ENCODE measurements around the gene ARID3C.
A peak's percentile ranks its signal among the peaks of the same experiment; 100 is the strongest.

Gene ARID3C

DNA sequence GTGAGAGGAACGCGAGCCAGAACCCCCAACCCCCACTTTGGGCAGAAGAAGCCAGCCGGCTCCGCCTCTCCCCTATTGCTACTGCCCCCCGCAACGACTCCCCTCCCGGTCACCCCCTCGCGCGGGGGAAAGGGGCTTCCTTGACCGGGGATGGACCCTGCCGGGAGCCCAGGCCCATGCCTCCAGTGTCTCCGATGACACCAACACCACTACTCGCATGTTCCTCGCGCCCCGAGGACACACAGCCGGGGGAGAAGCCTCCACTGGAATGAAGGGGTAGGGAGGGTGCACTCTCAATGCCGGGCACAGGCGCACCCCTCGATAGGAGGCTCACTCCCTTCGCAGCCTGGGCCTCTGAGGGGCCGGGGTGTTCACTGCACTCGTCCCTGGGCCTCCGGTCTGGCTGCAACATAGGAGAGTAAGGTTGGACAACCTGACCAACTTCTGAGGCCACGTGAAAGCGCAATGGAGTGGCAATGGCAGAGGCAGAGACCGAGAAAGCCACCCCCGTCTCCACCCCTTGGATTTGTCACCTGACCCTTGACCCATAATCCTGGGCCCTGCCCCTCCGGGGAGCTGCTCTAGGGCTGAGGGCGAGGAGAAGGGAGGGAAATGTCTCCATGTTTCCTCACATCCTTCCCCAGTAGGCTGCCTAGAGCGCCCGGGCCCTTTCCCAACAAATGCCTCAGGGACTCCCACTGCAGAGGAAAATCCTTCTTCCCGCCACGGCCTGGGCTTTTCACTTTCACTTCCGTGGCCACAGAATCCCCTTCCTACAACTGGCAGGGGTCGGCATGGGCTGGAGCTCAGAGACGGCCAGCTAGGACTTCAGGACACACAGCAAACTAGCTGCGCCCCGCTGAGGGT, 38.3 kb downstream of the ARID3C start:
- H3K4me1 ChIP-seq (ENCODE audit: insufficient read depth, low read length, poor library complexity, severe bottlenecking): peaks cover 11% of the 10 kb centered on the region
- no peaks in the 10 kb centered on the region for H3K9me3 ChIP-seq (ENCODE audit: insufficient read depth, low read depth, low read length)
- H3K79me2 ChIP-seq (ENCODE audit: insufficient read depth, low read length): no peaks in the 10 kb centered on the region
- no peaks in the 10 kb centered on the region for H4K20me1 ChIP-seq (ENCODE audit: insufficient read depth, low read length, poor library complexity, severe bottlenecking)
- no peak for TF ChIP-seq EZH2phosphoT487 (IDR thresholded peaks at IDR 0.05; ENCODE audit: borderline replicate concordance)
- TF ChIP-seq, protein P1, sequence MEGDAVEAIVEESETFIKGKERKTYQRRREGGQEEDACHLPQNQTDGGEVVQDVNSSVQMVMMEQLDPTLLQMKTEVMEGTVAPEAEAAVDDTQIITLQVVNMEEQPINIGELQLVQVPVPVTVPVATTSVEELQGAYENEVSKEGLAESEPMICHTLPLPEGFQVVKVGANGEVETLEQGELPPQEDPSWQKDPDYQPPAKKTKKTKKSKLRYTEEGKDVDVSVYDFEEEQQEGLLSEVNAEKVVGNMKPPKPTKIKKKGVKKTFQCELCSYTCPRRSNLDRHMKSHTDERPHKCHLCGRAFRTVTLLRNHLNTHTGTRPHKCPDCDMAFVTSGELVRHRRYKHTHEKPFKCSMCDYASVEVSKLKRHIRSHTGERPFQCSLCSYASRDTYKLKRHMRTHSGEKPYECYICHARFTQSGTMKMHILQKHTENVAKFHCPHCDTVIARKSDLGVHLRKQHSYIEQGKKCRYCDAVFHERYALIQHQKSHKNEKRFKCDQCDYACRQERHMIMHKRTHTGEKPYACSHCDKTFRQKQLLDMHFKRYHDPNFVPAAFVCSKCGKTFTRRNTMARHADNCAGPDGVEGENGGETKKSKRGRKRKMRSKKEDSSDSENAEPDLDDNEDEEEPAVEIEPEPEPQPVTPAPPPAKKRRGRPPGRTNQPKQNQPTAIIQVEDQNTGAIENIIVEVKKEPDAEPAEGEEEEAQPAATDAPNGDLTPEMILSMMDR (conservative IDR thresholded peaks at IDR 0.05; ENCODE audit: low read length): no peak
- no peak overlapping the region for H3K4me3 ChIP-seq (ENCODE audit: low read length, poor library complexity, severe bottlenecking)
- no peaks in the 10 kb centered on the region for H3K27me3 ChIP-seq (ENCODE audit: insufficient read depth, low read length, poor library complexity, severe bottlenecking)
- no peaks in the 10 kb centered on the region for H3K36me3 ChIP-seq (ENCODE audit: insufficient read depth, low read length)
- H3K9me2 ChIP-seq (replicated peaks; ENCODE audit: low read depth, low read length): no peaks in the 10 kb centered on the region
- no peak overlapping the region for H2AFZ ChIP-seq (ENCODE audit: low read length)
- H3F3A ChIP-seq (ENCODE audit: low read depth): no peaks in the 10 kb centered on the region
- no peak overlapping the region for H3K9ac ChIP-seq (ENCODE audit: low read depth, low read length, poor library complexity, severe bottlenecking)
- peak overlapping the region; percentile 57 for H3K4me2 ChIP-seq (ENCODE audit: low read depth, low read length, poor library complexity, severe bottlenecking)

DNA sequence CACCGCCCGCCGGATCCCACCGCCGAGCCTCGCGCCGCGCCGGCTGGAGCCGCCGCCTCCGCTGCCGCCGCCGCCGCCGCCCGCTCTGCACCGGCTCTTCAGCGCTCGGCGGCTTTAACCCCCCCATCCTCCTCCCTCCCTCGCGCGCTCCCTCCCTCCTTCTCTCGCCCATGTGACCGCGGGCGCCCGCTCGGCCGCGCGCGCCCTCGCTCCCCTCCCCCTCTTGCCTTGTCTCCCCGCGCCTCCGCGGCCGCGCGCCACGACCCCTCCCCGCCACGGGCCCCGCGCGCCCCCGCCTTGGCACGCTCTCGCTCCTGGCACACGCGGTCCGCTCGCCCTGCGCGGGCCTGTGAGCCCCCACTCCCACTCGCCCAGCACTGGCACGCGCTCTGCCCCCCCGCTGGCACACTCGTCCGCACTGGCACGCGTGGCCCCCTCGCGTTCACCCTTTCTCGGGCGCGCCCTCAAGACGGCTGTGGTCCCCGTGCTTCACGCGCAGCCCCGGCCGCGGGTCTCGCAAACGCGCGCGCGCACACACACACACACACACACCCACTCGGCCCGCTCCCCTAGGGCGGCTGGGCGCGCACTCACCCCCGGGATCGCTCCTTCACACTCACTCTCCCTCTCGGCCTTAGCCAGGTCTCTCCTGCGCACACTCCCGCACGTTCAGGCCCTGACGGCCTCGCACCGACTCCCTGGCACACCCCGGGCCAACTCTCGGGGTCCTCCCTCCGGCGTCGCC, 39.1 kb downstream of the ARID3C start, which contains the start of gene CNTFR:
Gene CNTFR (minus strand): TSS at position 89 of the 745 bp plus-strand sequence. CDS start 20,743 bp downstream, outside the sequence.
- Histone ChIP-seq H3K9me3 (ENCODE audit: insufficient read depth, low read depth, low read length) (no peaks in the 10 kb centered on the region), H4K20me1 (ENCODE audit: insufficient read depth, low read length, poor library complexity, severe bottlenecking) (no peaks in the 10 kb centered on the region), H3K9me2 (replicated peaks; ENCODE audit: low read depth, low read length) (no peaks in the 10 kb centered on the region), H3K9ac (ENCODE audit: low read depth, low read length, poor library complexity, severe bottlenecking) (no peak within 1 kb of the TSS), H3K4me1 (ENCODE audit: insufficient read depth, low read length, poor library complexity, severe bottlenecking) (peaks cover 19% of the 10 kb centered on the region), H3K36me3 (ENCODE audit: insufficient read depth, low read length) (no peaks in the 10 kb centered on the region), H3F3A (ENCODE audit: low read depth) (no peaks in the 10 kb centered on the region), H3K79me2 (ENCODE audit: insufficient read depth, low read length) (no peaks in the 10 kb centered on the region), H2AFZ (ENCODE audit: low read length) (no peak within 1 kb of the TSS), H3K27me3 (ENCODE audit: insufficient read depth, low read length, poor library complexity, severe bottlenecking) (no peaks in the 10 kb centered on the region), H3K4me3 (ENCODE audit: low read length, poor library complexity, severe bottlenecking) (no peak within 1 kb of the TSS), H3K4me2 (ENCODE audit: low read depth, low read length, poor library complexity, severe bottlenecking) (no peak within 1 kb of the TSS)
- TF ChIP-seq EZH2phosphoT487 (IDR thresholded peaks at IDR 0.05; ENCODE audit: borderline replicate concordance): no peak
- TF ChIP-seq, protein P1 (conservative IDR thresholded peaks at IDR 0.05; ENCODE audit: low read length): no peak

DNA sequence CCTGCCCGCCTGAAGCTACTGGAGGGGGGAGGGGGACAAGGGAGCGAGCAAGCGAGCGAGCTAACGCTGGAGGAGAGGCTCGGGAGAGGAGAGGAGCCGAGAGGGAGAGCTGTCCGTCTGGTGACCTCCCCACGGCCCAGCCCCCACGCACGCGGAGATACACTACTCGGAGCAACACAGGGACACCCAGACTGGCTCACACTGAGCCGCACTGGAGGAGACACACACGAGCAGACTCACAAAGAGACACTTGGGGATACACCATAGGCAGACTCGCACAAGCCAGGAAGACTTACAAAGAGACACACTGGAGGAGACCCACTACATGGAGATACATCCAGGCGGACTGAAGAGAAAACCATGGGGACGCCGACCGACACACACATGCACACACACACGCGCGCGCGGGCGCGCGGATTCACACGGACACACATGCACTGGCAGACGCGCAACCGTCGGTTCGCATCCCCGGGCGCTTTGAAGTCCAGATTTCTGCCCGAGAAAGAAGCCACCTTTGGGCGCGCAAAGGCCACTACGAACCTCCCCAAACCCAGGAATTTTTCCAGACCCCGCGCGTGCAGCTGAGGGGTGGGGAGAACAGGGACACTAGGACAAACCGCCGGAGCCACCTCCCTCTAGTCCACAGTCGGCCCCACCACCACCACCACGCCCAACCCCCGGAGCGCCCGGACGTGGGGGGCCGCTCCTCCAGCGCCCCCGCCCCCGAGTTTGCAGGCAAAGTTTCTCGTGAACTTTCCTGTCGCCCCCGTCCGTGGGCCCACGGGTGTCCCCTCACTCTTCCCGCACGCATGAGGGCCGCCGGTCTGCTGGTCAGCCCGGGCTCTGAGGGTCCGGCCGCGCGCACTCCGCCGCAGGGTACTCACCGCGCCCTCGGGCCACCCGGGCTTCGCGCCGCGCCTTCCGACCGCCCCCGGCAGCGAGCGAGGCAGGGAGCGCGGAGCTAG, 39.9 kb downstream of the ARID3C start:
- H4K20me1 ChIP-seq (ENCODE audit: insufficient read depth, low read length, poor library complexity, severe bottlenecking): no peaks in the 10 kb centered on the region
- TF ChIP-seq EZH2phosphoT487 (IDR thresholded peaks at IDR 0.05; ENCODE audit: borderline replicate concordance): no peak
- TF ChIP-seq, protein P1 (conservative IDR thresholded peaks at IDR 0.05; ENCODE audit: low read length): no peak
- H3K9me3 ChIP-seq (ENCODE audit: insufficient read depth, low read depth, low read length): no peaks in the 10 kb centered on the region
- no peaks in the 10 kb centered on the region for H3K27me3 ChIP-seq (ENCODE audit: insufficient read depth, low read length, poor library complexity, severe bottlenecking)
- H3K9ac ChIP-seq (ENCODE audit: low read depth, low read length, poor library complexity, severe bottlenecking): no peak overlapping the region
- H3K4me3 ChIP-seq (ENCODE audit: low read length, poor library complexity, severe bottlenecking): no peak overlapping the region
- no peaks in the 10 kb centered on the region for H3K36me3 ChIP-seq (ENCODE audit: insufficient read depth, low read length)
- H3K4me2 ChIP-seq (ENCODE audit: low read depth, low read length, poor library complexity, severe bottlenecking): no peak overlapping the region
- peaks cover 19% of the 10 kb centered on the region for H3K4me1 ChIP-seq (ENCODE audit: insufficient read depth, low read length, poor library complexity, severe bottlenecking)
- H3K79me2 ChIP-seq (ENCODE audit: insufficient read depth, low read length): no peaks in the 10 kb centered on the region
- H3F3A ChIP-seq (ENCODE audit: low read depth): no peaks in the 10 kb centered on the region
- H2AFZ ChIP-seq (ENCODE audit: low read length): no peak overlapping the region
- no peaks in the 10 kb centered on the region for H3K9me2 ChIP-seq (replicated peaks; ENCODE audit: low read depth, low read length)

Data from Loucy (cell line).